ENCODE results near the gene UMODL1. TPM values are rescaled to one million over a fixed set of nuclear protein-coding genes. Genes with fewer than 3 reads are reported as not detected.

The UMODL1 gene
- total RNA-seq, 1 experiment from 2014 or later: not detected

- no peak overlapping the region for H3K4me3 Mint-ChIP-seq
- Histone ChIP-seq H3K14ac (ENCODE audit: insufficient read depth, low read length) (no peak overlapping the region), H3K79me1 (ENCODE audit: insufficient read depth, low read depth, low read length, poor library complexity, severe bottlenecking) (no peaks in the 10 kb centered on the region), H3K79me2 (ENCODE audit: insufficient read depth, low read length) (no peaks in the 10 kb centered on the region), H3K23ac (ENCODE audit: insufficient read length, low read depth, low read length) (no peak overlapping the region), H2BK20ac (ENCODE audit: low read depth, low read length, poor library complexity, severe bottlenecking) (no peak overlapping the region), H3K4ac (ENCODE audit: low read depth, low read length) (no peak overlapping the region), H2AFZ (ENCODE audit: low read length) (no peak overlapping the region), H4K91ac (ENCODE audit: insufficient read length, low read depth, low read length) (no peak overlapping the region), H3K23me2 (ENCODE audit: insufficient read length, low read depth, low read length, poor library complexity, severe bottlenecking) (no peaks in the 10 kb centered on the region), H3K27ac (ENCODE audit: insufficient read length, low read depth, low read length) (no peak overlapping the region), H2BK5ac (ENCODE audit: insufficient read length, low read length) (no peak overlapping the region), H3T11ph (ENCODE audit: low read length) (no peak overlapping the region), H3K9me3 (ENCODE audit: control insufficient read depth, low read depth, low read length) (no peaks in the 10 kb centered on the region), H4K8ac (replicated peaks; ENCODE audit: insufficient read length, low read depth, low read length) (no peak overlapping the region), H4K20me1 (ENCODE audit: control insufficient read depth, insufficient read depth, insufficient read length) (no peaks in the 10 kb centered on the region), H3K4me2 (ENCODE audit: insufficient read depth, insufficient read length, low read length) (no peak overlapping the region), H3K56ac (ENCODE audit: insufficient read length, low read depth, low read length) (no peak overlapping the region), H4K5ac (ENCODE audit: insufficient read length, low read depth, low read length) (no peak overlapping the region), H2AK5ac (ENCODE audit: insufficient read length, low read length) (no peak overlapping the region), H2BK12ac (ENCODE audit: insufficient read length, low read depth, low read length) (no peak overlapping the region), H2BK15ac (ENCODE audit: low read depth, low read length) (no peak overlapping the region), H3K18ac (ENCODE audit: insufficient read length, low read depth, low read length) (no peak overlapping the region), H2BK120ac (ENCODE audit: low read depth, low read length, poor library complexity, severe bottlenecking) (no peak overlapping the region), H3K9ac (ENCODE audit: extremely low read depth, insufficient read length, low read length) (no peak overlapping the region), H3K4me1 (ENCODE audit: insufficient read depth, low read length) (no peaks in the 10 kb centered on the region; the same call in 1 of the 2 replicates), H3K27me3 (ENCODE audit: insufficient read depth, low read length) (no peaks in the 10 kb centered on the region)
- H3K27ac Mint-ChIP-seq: peak overlapping the region in 1 of 3 experiments; percentile 52; a peak in 1 of 7 replicates
- peaks cover 0 to 3% of the 10 kb centered on the region in 2 experiments; a peak in 1 of 4 replicates for H3K4me1 Mint-ChIP-seq
- H3K36me3 Mint-ChIP-seq (ENCODE audit: insufficient read depth in 1 of 3, low read depth in 3 of 3): no peaks in the 10 kb centered on the region; a peak in 1 of 7 replicates
- DNase-seq: no peak
- H3K9me3 Mint-ChIP-seq: no peaks in the 10 kb centered on the region; a peak in 1 of 5 replicates
- no peak for TF ChIP-seq CTCF (conservative IDR thresholded peaks at IDR 0.05)
- H3K27me3 Mint-ChIP-seq (ENCODE audit: low read depth): peaks cover 5% of the 10 kb centered on the region
- no CpG with 5 or more reads among the region's 24 CpGs for WGBS (ENCODE audit: extremely low coverage, insufficient read length, low lambda C conversion rate)
Observed at GRCh38 chr21:42110691-42111469, 39.8 kb downstream of the UMODL1 start.
